Panc1 (cell line): ENCODE data around the gene UBE2L6.

Source experiments
- CTCF ChIP-seq: fragments of 450-650 bp; IDR thresholded peaks from 2 replicates; pipeline ENCODE4 v1.5.1; 2017; ENCODE audit warnings: mild to moderate bottlenecking
- REST ChIP-seq, 2 experiments: IDR thresholded peaks; 2 replicates each; pipeline ENCODE4 v1.6.1; 2011 to 2012; ENCODE audit warnings: low read depth in 2 of 2, control low read depth in 1 of 2, low read length in 1 of 2, mild to moderate bottlenecking in 1 of 2, moderate library complexity in 1 of 2; ENCODE audit not compliant: insufficient read depth in 1 of 2

- no peak for TF ChIP-seq CTCF
- TF ChIP-seq REST (IDR thresholded peaks at IDR 0.05; ENCODE audit: insufficient read depth in 1 of 2, low read depth in 2 of 2, low read length in 1 of 2): no peak
Measured at GRCh38 chr11:57511741-57512430, 55.6 kb downstream of the UBE2L6 start.
